Mesothelial cell of epicardium (in vitro differentiated cells): ENCODE results near the gene IL26. TPM values are rescaled to one million over a fixed set of nuclear protein-coding genes. Genes with fewer than 3 reads are reported as not detected.

Source experiments
- DNase-seq, 2 experiments: peaks; one replicate each; pipeline ENCODE4 v3.0.0; 2021; ENCODE audit warnings: low spot score in 2 of 2; ENCODE audit not compliant: unreplicated experiment in 2 of 2
- H3K27ac Mint-ChIP-seq: 2 replicates; pipeline ENCODE4 v1.8.0; 2021; ENCODE audit warnings: mixed read lengths
- H3K27me3 Mint-ChIP-seq: 2 replicates; pipeline ENCODE4 v1.8.0; 2021; ENCODE audit warnings: low read depth, mixed read lengths
- H3K36me3 Mint-ChIP-seq: 2 replicates; pipeline ENCODE4 v1.8.0; 2021; ENCODE audit warnings: mixed read lengths
- H3K4me1 Mint-ChIP-seq: 2 replicates; pipeline ENCODE4 v1.8.0; 2021; ENCODE audit warnings: mixed read lengths
- H3K4me3 Mint-ChIP-seq: 2 replicates; pipeline ENCODE4 v1.8.0; 2021; ENCODE audit warnings: mild to moderate bottlenecking, moderate library complexity, mixed read lengths
- H3K9me3 Mint-ChIP-seq: 2 replicates; pipeline ENCODE4 v1.8.0; 2021; ENCODE audit warnings: mixed read lengths
- total RNA-seq: library from RNA; stranded (reverse); gene quantifications from 3 replicates; pipeline ENCODE4 v1.2.1, GENCODE V29; 2021
- TF ChIP-seq, protein P1 (sequence below): fragments of 200-600 bp; sonication (generic); IDR thresholded peaks from one replicate; pipeline ENCODE4 v1.5.0; 2021; ENCODE audit warnings: antibody characterized with exemption; ENCODE audit not compliant: unreplicated experiment

Gene IL26
- total RNA-seq, 1 donor from 2014 or later = not detected

DNA sequence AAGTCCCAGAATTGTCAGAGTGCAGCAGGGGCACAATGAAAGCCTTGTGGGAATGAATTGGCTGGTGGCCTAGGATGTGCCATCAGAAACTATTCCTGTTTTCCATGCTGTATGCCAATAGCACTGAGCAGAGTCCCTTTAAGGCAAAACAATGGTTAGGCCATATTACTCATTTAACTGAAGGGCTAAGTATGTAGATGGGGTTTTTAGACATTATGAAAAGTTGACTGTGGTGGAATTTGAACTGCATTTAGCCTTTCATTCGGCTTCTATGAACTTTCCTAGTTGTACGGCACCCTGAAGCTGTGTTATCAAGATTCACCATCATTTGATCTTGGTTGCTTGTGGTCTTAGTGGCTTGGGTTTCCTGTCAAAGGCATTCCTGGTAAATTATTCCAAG lies 24.8 kb downstream of the IL26 start:
- H3K9me3 Mint-ChIP-seq = no peaks in the 10 kb centered on the region
- peaks cover 50% of the 10 kb centered on the region for H3K4me1 Mint-ChIP-seq
- H3K36me3 Mint-ChIP-seq = no peaks in the 10 kb centered on the region
- H3K27ac Mint-ChIP-seq = no peak overlapping the region
- no peak overlapping the region for H3K4me3 Mint-ChIP-seq
- no peaks in the 10 kb centered on the region for H3K27me3 Mint-ChIP-seq
- TF ChIP-seq, protein P1, sequence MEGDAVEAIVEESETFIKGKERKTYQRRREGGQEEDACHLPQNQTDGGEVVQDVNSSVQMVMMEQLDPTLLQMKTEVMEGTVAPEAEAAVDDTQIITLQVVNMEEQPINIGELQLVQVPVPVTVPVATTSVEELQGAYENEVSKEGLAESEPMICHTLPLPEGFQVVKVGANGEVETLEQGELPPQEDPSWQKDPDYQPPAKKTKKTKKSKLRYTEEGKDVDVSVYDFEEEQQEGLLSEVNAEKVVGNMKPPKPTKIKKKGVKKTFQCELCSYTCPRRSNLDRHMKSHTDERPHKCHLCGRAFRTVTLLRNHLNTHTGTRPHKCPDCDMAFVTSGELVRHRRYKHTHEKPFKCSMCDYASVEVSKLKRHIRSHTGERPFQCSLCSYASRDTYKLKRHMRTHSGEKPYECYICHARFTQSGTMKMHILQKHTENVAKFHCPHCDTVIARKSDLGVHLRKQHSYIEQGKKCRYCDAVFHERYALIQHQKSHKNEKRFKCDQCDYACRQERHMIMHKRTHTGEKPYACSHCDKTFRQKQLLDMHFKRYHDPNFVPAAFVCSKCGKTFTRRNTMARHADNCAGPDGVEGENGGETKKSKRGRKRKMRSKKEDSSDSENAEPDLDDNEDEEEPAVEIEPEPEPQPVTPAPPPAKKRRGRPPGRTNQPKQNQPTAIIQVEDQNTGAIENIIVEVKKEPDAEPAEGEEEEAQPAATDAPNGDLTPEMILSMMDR = no peak
- DNase-seq = no peak

DNA sequence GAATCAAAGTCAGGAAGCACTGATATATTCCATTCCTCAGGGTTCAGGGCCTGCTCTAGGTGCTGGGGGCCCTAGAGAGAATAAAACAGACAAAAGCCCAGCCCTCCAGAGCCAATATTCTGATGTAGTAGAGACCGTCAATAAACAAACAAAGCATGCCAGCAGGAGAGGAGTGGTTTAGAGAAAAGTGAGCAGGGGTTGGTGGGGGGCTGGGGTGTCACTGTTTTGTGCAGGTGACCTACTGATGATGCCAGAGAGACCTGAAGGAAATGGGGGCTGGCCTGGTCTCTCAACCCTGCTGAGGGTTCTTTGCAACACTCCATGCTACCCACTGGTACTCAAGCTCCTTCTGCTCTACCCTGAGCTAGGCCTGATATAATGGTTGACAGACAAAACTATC lies 26.5 kb downstream of the IL26 start:
- Mint-ChIP-seq H3K4me1 (peaks cover 36% of the 10 kb centered on the region), H3K27ac (peak overlapping the region; percentile 55), H3K36me3 (no peaks in the 10 kb centered on the region), H3K27me3 (no peaks in the 10 kb centered on the region), H3K4me3 (no peak overlapping the region), H3K9me3 (peaks cover 10% of the 10 kb centered on the region)
- DNase-seq = no peak
- TF ChIP-seq, protein P1 = no peak

DNA sequence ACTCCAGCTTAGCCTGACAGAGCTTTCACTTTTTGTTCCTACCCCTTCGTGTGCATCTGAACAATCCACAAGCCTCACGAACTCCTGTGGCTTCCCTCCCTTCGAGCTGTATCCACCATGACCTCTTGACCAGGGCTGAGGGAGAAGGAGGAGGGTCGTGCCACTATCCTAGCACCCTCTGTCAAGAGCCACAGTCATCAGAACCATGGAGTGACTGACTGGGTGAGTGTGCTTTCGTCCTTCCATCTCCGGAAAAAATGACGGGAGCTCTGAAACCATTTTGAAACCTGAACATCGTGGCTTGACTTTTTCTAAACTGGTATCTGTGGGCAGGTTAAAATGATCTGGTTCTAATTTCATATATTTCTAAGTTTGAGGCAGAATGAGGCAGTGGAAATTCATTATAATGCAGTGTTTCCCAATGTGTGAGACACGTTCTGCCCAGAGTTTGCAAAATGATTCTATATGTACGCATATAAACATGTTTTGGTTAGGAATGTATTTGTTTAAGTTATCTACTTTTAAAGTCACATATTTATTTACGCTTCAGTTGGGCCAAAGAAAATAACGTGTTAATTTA lies 27.0 kb downstream of the IL26 start:
- TF ChIP-seq, protein P1 = no peak
- H3K36me3 Mint-ChIP-seq = no peaks in the 10 kb centered on the region
- DNase-seq = no peak
- peaks cover 33% of the 10 kb centered on the region for H3K4me1 Mint-ChIP-seq
- H3K27ac Mint-ChIP-seq = no peak overlapping the region
- H3K9me3 Mint-ChIP-seq = peaks cover 10% of the 10 kb centered on the region
- H3K27me3 Mint-ChIP-seq = no peaks in the 10 kb centered on the region
- H3K4me3 Mint-ChIP-seq = no peak overlapping the region

DNA sequence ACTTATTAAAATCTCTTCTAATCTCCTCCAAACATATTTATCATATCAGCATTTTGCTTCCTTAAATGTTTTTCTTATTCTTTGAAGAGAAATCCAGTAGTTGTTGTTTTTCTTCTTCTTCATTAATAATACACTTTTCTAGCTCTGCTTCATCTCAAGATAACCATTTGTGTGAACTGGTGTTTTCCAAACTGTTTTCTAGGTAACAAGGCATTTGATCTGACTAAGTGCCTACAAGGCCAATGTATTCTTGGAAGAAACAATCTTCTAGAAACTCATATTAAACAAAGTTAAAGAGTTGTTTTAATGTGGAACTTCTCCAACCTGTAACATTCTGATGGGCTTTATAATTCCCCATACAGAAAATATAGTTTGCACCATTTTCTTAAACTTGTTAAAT lies 35.3 kb downstream of the IL26 start:
- peaks cover 9% of the 10 kb centered on the region for H3K4me1 Mint-ChIP-seq
- H3K27ac Mint-ChIP-seq = no peak overlapping the region
- H3K27me3 Mint-ChIP-seq = peaks cover 3% of the 10 kb centered on the region
- DNase-seq = no peak
- H3K36me3 Mint-ChIP-seq = no peaks in the 10 kb centered on the region
- peaks cover 16% of the 10 kb centered on the region for H3K9me3 Mint-ChIP-seq
- no peak overlapping the region for H3K4me3 Mint-ChIP-seq
- TF ChIP-seq, protein P1 = no peak

DNA sequence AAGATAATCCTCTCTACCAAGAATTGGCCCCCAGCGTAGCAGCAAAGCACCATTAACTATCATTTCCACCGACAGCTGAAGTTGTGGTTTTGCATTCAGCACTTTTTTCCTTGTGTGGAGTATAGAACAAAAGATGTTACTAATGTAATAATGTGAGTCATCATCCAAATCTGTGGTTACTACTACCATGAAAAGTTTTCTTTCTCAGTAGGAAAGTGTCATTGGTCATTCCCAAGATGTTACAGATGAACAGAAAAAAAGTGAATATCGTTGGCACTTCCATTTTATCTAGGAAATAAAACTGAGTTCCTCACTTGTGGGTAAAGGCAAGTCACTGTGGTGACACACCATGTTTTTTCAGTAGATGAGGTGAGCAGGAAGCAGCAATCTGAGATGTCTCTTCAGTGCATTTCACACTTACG lies 35.8 kb downstream of the IL26 start:
- no peak for DNase-seq
- Mint-ChIP-seq H3K27me3 (peaks cover 3% of the 10 kb centered on the region), H3K27ac (no peak overlapping the region)

More for the DNA sequence above, 35.8 kb downstream of the IL26 start:
- H3K36me3 Mint-ChIP-seq = no peaks in the 10 kb centered on the region
- no peak overlapping the region for H3K4me3 Mint-ChIP-seq
- TF ChIP-seq, protein P1 = no peak
- H3K4me1 Mint-ChIP-seq = peaks cover 9% of the 10 kb centered on the region
- H3K9me3 Mint-ChIP-seq = peaks cover 14% of the 10 kb centered on the region
